ENCODE results near the gene MRTFA. TPM values are rescaled to one million over a fixed set of nuclear protein-coding genes. Genes with fewer than 3 reads are reported as not detected.

MRTFA gene
- total RNA-seq, 6 experiments from 2014 or later: 9.3 to 20.6 (median 16.3) TPM

GRCh38 chr22:40648386-40648785 is 11.9 kb upstream of the MRTFA start:
- no peak for DNase-seq

GRCh38 chr22:40645579-40646197 is 9.2 kb upstream of the MRTFA start:
- DNase-seq (no peak), ATAC-seq (peak; percentile 7 to 51 (median 22))
- TF ChIP-seq POLR2A (IDR thresholded peaks at IDR 0.05): no peak
- intact Hi-C loops (cut with DNase I): loop anchor here in 1 of 2 donors (10.0 kb wide), 1 partner anchor 121 kb away; no protein-coding TSS in a partner anchor
- H3K9me3 ChIP-seq: no peaks in the 10 kb centered on the region
- no peak overlapping the region for H3K4me3 ChIP-seq
- H3K27me3 ChIP-seq: no peaks in the 10 kb centered on the region
- 6% methylated on average over 3 of the region's 4 CpGs for WGBS (ENCODE audit: insufficient coverage, low coverage, low lambda C conversion rate, missing lambda C conversion rate)
- H3K36me3 ChIP-seq: no peaks in the 10 kb centered on the region
- no peak overlapping the region for H3K27ac ChIP-seq
- peaks cover 0 to 4% (median 0%) of the 10 kb centered on the region in 4 donors for H3K4me1 ChIP-seq

More at GRCh38 chr22:40648386-40648785, 11.9 kb upstream of the MRTFA start:
- no peak for TF ChIP-seq CTCF (IDR thresholded peaks at IDR 0.05)
- no peak for TF ChIP-seq POLR2A (IDR thresholded peaks at IDR 0.05)
- no peaks in the 10 kb centered on the region for H3K9me3 ChIP-seq
- H3K27ac ChIP-seq: no peak overlapping the region
- ATAC-seq: no peak
- peaks cover 0 to 4% (median 2%) of the 10 kb centered on the region in 4 donors for H3K4me1 ChIP-seq
- no peaks in the 10 kb centered on the region for H3K27me3 ChIP-seq
- WGBS (ENCODE audit: insufficient coverage, low coverage, low lambda C conversion rate, missing lambda C conversion rate): 97% methylated on average over 9 of the region's 10 CpGs
- intact Hi-C loops (cut with DNase I): loop anchor here in 1 of 2 donors (10.0 kb wide), 1 partner anchor 124 kb away; no protein-coding TSS in a partner anchor
- H3K36me3 ChIP-seq: no peaks in the 10 kb centered on the region
- H3K4me3 ChIP-seq: no peak overlapping the region

- Histone ChIP-seq H3K27ac (no peak overlapping the region), H3K27me3 (no peaks in the 10 kb centered on the region), H3K4me3 (no peak overlapping the region), H3K9me3 (no peaks in the 10 kb centered on the region), H3K4me1 (peaks cover 0 to 4% (median 0%) of the 10 kb centered on the region in 4 donors), H3K36me3 (no peaks in the 10 kb centered on the region)
- no peak for TF ChIP-seq CTCF (IDR thresholded peaks at IDR 0.05)
- no peak for TF ChIP-seq POLR2A (IDR thresholded peaks at IDR 0.05)
- DNase-seq: peak in 1 of 3 donors; percentile 23
- intact Hi-C loops (cut with DNase I): loop anchor here (5.0 to 10.0 kb wide), 2 partner anchors 118 to 205 kb away; no protein-coding TSS in a partner anchor
- no peak for ATAC-seq
- 100% methylated on average over 2 of the region's 4 CpGs for WGBS (ENCODE audit: insufficient coverage, low coverage, low lambda C conversion rate, missing lambda C conversion rate)
Measured at GRCh38 chr22:40642316-40642715, 5.8 kb upstream of the MRTFA start.

GRCh38 chr22:40641269-40641668 is 4.8 kb upstream of the MRTFA start:
- H3K27me3 ChIP-seq: no peaks in the 10 kb centered on the region
- H3K4me3 ChIP-seq: no peak overlapping the region
- H3K9me3 ChIP-seq: no peaks in the 10 kb centered on the region
- no peak for DNase-seq
- no peak overlapping the region for H3K27ac ChIP-seq
- intact Hi-C loops (cut with DNase I): loop anchor here (5.0 to 10.0 kb wide), 2 partner anchors 116 to 204 kb away; no protein-coding TSS in a partner anchor
- ATAC-seq: no peak
- no peak for TF ChIP-seq CTCF (IDR thresholded peaks at IDR 0.05)
- TF ChIP-seq POLR2A (IDR thresholded peaks at IDR 0.05): no peak
- H3K4me1 ChIP-seq: peaks cover 0 to 4% (median 0%) of the 10 kb centered on the region in 4 donors
- no peaks in the 10 kb centered on the region for H3K36me3 ChIP-seq
- 94% methylated on average over 5 of the region's 6 CpGs for WGBS (ENCODE audit: insufficient coverage, low coverage, low lambda C conversion rate, missing lambda C conversion rate)

GRCh38 chr22:40638261-40638660 is 1.7 kb upstream of the MRTFA start:
- DNase-seq: peak in 1 of 3 donors; percentile 41
- intact Hi-C loops (cut with DNase I): no loop called here
- H3K27me3 ChIP-seq: no peaks in the 10 kb centered on the region
- no peaks in the 10 kb centered on the region for H3K36me3 ChIP-seq
- TF ChIP-seq CTCF (IDR thresholded peaks at IDR 0.05) (no peak), POLR2A (IDR thresholded peaks at IDR 0.05) (no peak)
- H3K4me1 ChIP-seq: peaks cover 0 to 13% (median 4%) of the 10 kb centered on the region in 4 donors
- no peaks in the 10 kb centered on the region for H3K9me3 ChIP-seq
- 95% methylated on average over 17 of the region's 17 CpGs for WGBS (ENCODE audit: insufficient coverage, low coverage, low lambda C conversion rate, missing lambda C conversion rate)
- no peak overlapping the region for H3K4me3 ChIP-seq
- no peak for ATAC-seq
- no peak overlapping the region for H3K27ac ChIP-seq

Measured in right lobe of liver (tissue), 6 donors.